Measurements from ENCODE around the gene RCSD1. TPM values are rescaled to one million over a fixed set of nuclear protein-coding genes. Genes with fewer than 3 reads are reported as not detected.

Gene RCSD1
- total and polyA plus RNA-seq, 2 donors (not counting 3 experiments of a cell fraction or from before 2014, with no cell fraction given) = 0.08 to 1.00 TPM

DNA sequence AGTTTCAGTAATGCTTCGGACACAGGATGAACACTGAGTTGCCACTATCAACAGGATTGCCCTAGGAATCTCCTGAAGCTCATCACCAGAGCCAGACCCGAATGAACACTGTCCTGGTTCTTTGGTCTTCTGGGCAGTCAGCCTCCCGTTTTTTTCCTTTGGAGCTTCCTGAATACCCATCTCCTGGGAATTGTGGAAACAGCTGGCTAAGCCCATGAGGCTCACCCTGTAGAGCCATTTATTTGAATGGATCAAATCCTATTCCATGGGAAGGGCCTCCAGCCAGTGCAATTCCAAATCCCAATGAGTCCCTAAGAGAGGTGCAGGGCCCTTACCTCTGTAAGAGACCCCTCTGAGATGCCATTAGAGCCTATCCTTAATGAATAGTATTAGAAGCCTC is 5.9 kb downstream of the RCSD1 start:
- no peak overlapping the region for H3K4me3 ChIP-seq (replicated peaks in 1 of 3; ENCODE audit: insufficient read depth in 1 of 3, low read depth in 1 of 3, low read length in 3 of 3)
- H3K9me3 ChIP-seq (replicated peaks; ENCODE audit: control insufficient read depth, insufficient read depth, low read length) = no peaks in the 10 kb centered on the region
- no peaks in the 10 kb centered on the region for H3K9me1 ChIP-seq (replicated peaks; ENCODE audit: control insufficient read depth, extremely low read depth, insufficient read depth, low read length)
- dilution Hi-C loops (cut with MboI; ENCODE audit: extremely low pct_ligation_motif_present, low sequenced_read_pairs) = no loop called here
- H3K79me2 ChIP-seq (ENCODE audit: control insufficient read depth, insufficient read depth, low read length) = no peaks in the 10 kb centered on the region
- H3K36me3 ChIP-seq (ENCODE audit: control insufficient read depth in 2 of 2, extremely low read depth in 1 of 2, insufficient read depth in 2 of 2, low read length in 2 of 2) = no peaks in the 10 kb centered on the region
- H2AFZ ChIP-seq (ENCODE audit: low read depth, low read length) = no peak overlapping the region
- TF ChIP-seq POLR2A (IDR thresholded peaks at IDR 0.05; ENCODE audit: low read depth, low read length) (no peak), FOS (IDR thresholded peaks at IDR 0.05; ENCODE audit: borderline replicate concordance, insufficient read depth, low read length) (no peak), GATA2 (IDR thresholded peaks at IDR 0.05; ENCODE audit: insufficient read depth, insufficient read length, low read depth, low read length) (no peak), POLR2AphosphoS5 (IDR thresholded peaks at IDR 0.05; ENCODE audit: insufficient read depth, low read depth, low read length) (no peak), MYC (IDR thresholded peaks at IDR 0.05; ENCODE audit: low read depth, low read length) (no peak), EZH2 (IDR thresholded peaks at IDR 0.05; ENCODE audit: borderline replicate concordance, low read depth, low read length, severe bottlenecking) (no peak), JUN (IDR thresholded peaks at IDR 0.05; ENCODE audit: borderline replicate concordance, insufficient read depth, insufficient read length, low read depth) (no peak)
- TF ChIP-seq, protein P1, sequence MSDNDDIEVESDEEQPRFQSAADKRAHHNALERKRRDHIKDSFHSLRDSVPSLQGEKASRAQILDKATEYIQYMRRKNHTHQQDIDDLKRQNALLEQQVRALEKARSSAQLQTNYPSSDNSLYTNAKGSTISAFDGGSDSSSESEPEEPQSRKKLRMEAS (IDR thresholded peaks at IDR 0.05; ENCODE audit: insufficient read depth, insufficient read length) = no peak
- TF ChIP-seq, protein P2, sequence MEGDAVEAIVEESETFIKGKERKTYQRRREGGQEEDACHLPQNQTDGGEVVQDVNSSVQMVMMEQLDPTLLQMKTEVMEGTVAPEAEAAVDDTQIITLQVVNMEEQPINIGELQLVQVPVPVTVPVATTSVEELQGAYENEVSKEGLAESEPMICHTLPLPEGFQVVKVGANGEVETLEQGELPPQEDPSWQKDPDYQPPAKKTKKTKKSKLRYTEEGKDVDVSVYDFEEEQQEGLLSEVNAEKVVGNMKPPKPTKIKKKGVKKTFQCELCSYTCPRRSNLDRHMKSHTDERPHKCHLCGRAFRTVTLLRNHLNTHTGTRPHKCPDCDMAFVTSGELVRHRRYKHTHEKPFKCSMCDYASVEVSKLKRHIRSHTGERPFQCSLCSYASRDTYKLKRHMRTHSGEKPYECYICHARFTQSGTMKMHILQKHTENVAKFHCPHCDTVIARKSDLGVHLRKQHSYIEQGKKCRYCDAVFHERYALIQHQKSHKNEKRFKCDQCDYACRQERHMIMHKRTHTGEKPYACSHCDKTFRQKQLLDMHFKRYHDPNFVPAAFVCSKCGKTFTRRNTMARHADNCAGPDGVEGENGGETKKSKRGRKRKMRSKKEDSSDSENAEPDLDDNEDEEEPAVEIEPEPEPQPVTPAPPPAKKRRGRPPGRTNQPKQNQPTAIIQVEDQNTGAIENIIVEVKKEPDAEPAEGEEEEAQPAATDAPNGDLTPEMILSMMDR (IDR thresholded peaks at IDR 0.05; ENCODE audit: extremely low read depth in 1 of 2, insufficient read depth in 1 of 2, low read depth in 1 of 2, low read length in 2 of 2) = no peak
- H3K27ac ChIP-seq (ENCODE audit: insufficient read depth, low read depth, low read length) = no peak overlapping the region
- POLR2A ChIA-PET = no interaction called here
- FAIRE-seq (no peak), DNase-seq (ENCODE audit: low read depth, low spot score) (no peak)
- peaks cover 16 to 22% of the 10 kb centered on the region in 2 experiments for H3K27me3 ChIP-seq (ENCODE audit: control insufficient read depth in 2 of 2, insufficient read depth in 2 of 2, low read length in 2 of 2)
- H3K9ac ChIP-seq (replicated peaks; ENCODE audit: extremely low read depth, insufficient read depth, low read length) = no peak overlapping the region
- no TSS peak for BruUV-seq (replicated peaks)
- intact Hi-C loops (cut with micrococcal nuclease) = no loop called here
- H3K4me1 ChIP-seq (ENCODE audit: control insufficient read depth, extremely low read depth, insufficient read depth, low read length) = no peaks in the 10 kb centered on the region
- CTCF ChIA-PET = interaction anchor here (0.8 kb wide), 1 partner anchor 10 kb away, joined by 5 read pairs; no protein-coding TSS in a partner anchor
- H3K4me2 ChIP-seq (ENCODE audit: insufficient read depth, low read length) = no peak overlapping the region
- H4K20me1 ChIP-seq (replicated peaks; ENCODE audit: control insufficient read depth, extremely low read depth, insufficient read depth, low read length) = no peaks in the 10 kb centered on the region
